ENCODE measurements around the gene TMTC4.

GRCh38 chr13:100707818-100708740 lies 33.5 kb upstream of the TMTC4 start:
- TF ChIP-seq GATA3 (IDR thresholded peaks at IDR 0.05; ENCODE audit: borderline replicate concordance) (no peak), CHD2 (IDR thresholded peaks at IDR 0.05; ENCODE audit: low read length, partially characterized antibody) (no peak)
- TF ChIP-seq, protein P1, sequence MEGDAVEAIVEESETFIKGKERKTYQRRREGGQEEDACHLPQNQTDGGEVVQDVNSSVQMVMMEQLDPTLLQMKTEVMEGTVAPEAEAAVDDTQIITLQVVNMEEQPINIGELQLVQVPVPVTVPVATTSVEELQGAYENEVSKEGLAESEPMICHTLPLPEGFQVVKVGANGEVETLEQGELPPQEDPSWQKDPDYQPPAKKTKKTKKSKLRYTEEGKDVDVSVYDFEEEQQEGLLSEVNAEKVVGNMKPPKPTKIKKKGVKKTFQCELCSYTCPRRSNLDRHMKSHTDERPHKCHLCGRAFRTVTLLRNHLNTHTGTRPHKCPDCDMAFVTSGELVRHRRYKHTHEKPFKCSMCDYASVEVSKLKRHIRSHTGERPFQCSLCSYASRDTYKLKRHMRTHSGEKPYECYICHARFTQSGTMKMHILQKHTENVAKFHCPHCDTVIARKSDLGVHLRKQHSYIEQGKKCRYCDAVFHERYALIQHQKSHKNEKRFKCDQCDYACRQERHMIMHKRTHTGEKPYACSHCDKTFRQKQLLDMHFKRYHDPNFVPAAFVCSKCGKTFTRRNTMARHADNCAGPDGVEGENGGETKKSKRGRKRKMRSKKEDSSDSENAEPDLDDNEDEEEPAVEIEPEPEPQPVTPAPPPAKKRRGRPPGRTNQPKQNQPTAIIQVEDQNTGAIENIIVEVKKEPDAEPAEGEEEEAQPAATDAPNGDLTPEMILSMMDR (IDR thresholded peaks at IDR 0.05): no peak
